Measurements from ENCODE around the gene DPP4. TPM values are rescaled to one million over a fixed set of nuclear protein-coding genes. Genes with fewer than 3 reads are reported as not detected.

Gene DPP4
- total and polyA plus RNA-seq, 2 of the 13 experiments (the other 11 are each of a cell fraction or from before 2014, with no cell fraction given), result 39.4 to 109 TPM

DNA sequence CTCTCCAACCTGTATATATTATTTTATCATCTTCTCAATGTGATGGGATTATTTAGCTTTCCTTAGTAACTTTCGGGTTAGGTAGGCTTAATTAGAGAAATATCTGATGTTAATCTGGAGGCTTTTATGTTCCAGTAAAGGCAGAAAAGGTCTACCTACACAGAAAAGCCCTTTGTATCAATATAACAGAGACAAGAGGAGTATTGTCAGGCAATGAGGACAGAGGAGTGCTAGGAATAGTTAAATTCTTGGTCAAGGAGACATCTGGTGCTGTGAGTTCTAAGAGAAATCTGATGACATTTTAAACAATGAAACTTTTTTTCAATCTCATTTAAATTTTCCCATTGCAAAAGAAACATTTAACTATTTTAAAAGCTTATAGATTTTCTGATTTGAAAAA, 36.1 kb downstream of the DPP4 start:
- CTCF ChIA-PET (ENCODE audit: low intra/inter-chr PET ratio, low total read pairs), result no interaction called here

GRCh38 chr2:162037028-162037795, 36.8 kb downstream of the DPP4 start:
- CTCF ChIA-PET (ENCODE audit: low intra/inter-chr PET ratio, low total read pairs), result no interaction called here
- no peak overlapping the region for H3K4me3 ChIP-seq (replicated peaks in 1 of 3; ENCODE audit: insufficient read depth in 1 of 3, low read depth in 2 of 3, low read length in 3 of 3)
- no peak for FAIRE-seq
- H3K4me1 ChIP-seq (ENCODE audit: insufficient read depth, low read length), result no peaks in the 10 kb centered on the region
- no peaks in the 10 kb centered on the region for H3K9me3 ChIP-seq (ENCODE audit: low read length)
- intact Hi-C loops (cut with micrococcal nuclease; ENCODE audit: unreplicated experiment) (no loop called here), in situ Hi-C loops (cut with HindIII; ENCODE audit: extremely low pct_ligation_motif_present, low pct_unique_long_range_greater_than_20kb) (no loop called here)
- no peak overlapping the region for H3K27ac ChIP-seq (ENCODE audit: extremely low read length, insufficient read depth, low read length)
- H3K9ac ChIP-seq (ENCODE audit: insufficient read depth, low read depth, low read length), result no peak overlapping the region
- no peaks in the 10 kb centered on the region for H4K20me1 ChIP-seq (ENCODE audit: insufficient read depth, low read length)
- WGBS (ENCODE audit: low lambda C conversion rate), result 93% methylated on average over 3 of the region's 3 CpGs
- H3K4me2 ChIP-seq (ENCODE audit: low read depth, low read length), result no peak overlapping the region
- no peak for ATAC-seq
- DNase-seq (ENCODE audit: low spot score), result no peak
- POLR2A ChIA-PET, result no interaction called here
- TF ChIP-seq ELF3 (CRISPR knock-in tag; IDR thresholded peaks at IDR 0.05), result no peak
- TF ChIP-seq RBFOX2 (IDR thresholded peaks at IDR 0.05; ENCODE audit: low read depth, low read length), result no peak
- no peak for TF ChIP-seq MATR3 (CRISPR knock-in tag; IDR thresholded peaks at IDR 0.05)
- TF ChIP-seq E2F2 (CRISPR knock-in tag; IDR thresholded peaks at IDR 0.05; ENCODE audit: borderline replicate concordance), result no peak
- TF ChIP-seq ZNF441 (CRISPR knock-in tag; IDR thresholded peaks at IDR 0.05; ENCODE audit: borderline replicate concordance), result no peak
- peaks cover 9 to 37% of the 10 kb centered on the region in 2 experiments for H3K36me3 ChIP-seq (replicated peaks in 1 of 2; ENCODE audit: control insufficient read depth in 1 of 2, insufficient read depth in 2 of 2, low read length in 2 of 2)
- H3K79me2 ChIP-seq (ENCODE audit: insufficient read depth, low read length), result no peaks in the 10 kb centered on the region
- BruUV-seq (replicated peaks), result no TSS peak
- H2AFZ ChIP-seq (ENCODE audit: low read length), result no peak overlapping the region
- H3K27me3 ChIP-seq (ENCODE audit: control insufficient read depth in 1 of 2, insufficient read depth in 2 of 2, low read length in 2 of 2), result no peaks in the 10 kb centered on the region

More for the DNA sequence above, 36.1 kb downstream of the DPP4 start:
- FAIRE-seq (no peak), DNase-seq (ENCODE audit: low spot score) (no peak), ATAC-seq (no peak)
- BruUV-seq (replicated peaks), result no TSS peak
- TF ChIP-seq TGIF2 (CRISPR knock-in tag; IDR thresholded peaks at IDR 0.05), result no peak
- TF ChIP-seq NRL (CRISPR knock-in tag; IDR thresholded peaks at IDR 0.05; ENCODE audit: borderline replicate concordance), result no peak
- TF ChIP-seq ZSCAN12 (CRISPR knock-in tag; IDR thresholded peaks at IDR 0.05), result no peak
- TF ChIP-seq FOXO4 (CRISPR knock-in tag; conservative IDR thresholded peaks at IDR 0.05), result no peak
- Histone ChIP-seq H3K4me1 (ENCODE audit: insufficient read depth, low read length) (no peaks in the 10 kb centered on the region), H3K36me3 (replicated peaks in 1 of 2; ENCODE audit: control insufficient read depth in 1 of 2, insufficient read depth in 2 of 2, low read length in 2 of 2) (peaks cover 6 to 42% of the 10 kb centered on the region in 2 experiments), H3K9me3 (ENCODE audit: low read length) (no peaks in the 10 kb centered on the region), H3K4me2 (ENCODE audit: low read depth, low read length) (no peak overlapping the region), H3K27me3 (ENCODE audit: control insufficient read depth in 1 of 2, insufficient read depth in 2 of 2, low read length in 2 of 2) (no peaks in the 10 kb centered on the region), H4K20me1 (ENCODE audit: insufficient read depth, low read length) (no peaks in the 10 kb centered on the region), H3K79me2 (ENCODE audit: insufficient read depth, low read length) (no peaks in the 10 kb centered on the region), H3K9ac (ENCODE audit: insufficient read depth, low read depth, low read length) (no peak overlapping the region), H3K27ac (ENCODE audit: extremely low read length, insufficient read depth, low read length) (no peak overlapping the region), H2AFZ (ENCODE audit: low read length) (no peak overlapping the region), H3K4me3 (replicated peaks in 1 of 3; ENCODE audit: insufficient read depth in 1 of 3, low read depth in 2 of 3, low read length in 3 of 3) (no peak overlapping the region)
- 85% methylated on average over 1 of the region's 1 CpG for WGBS (ENCODE audit: low lambda C conversion rate)
- intact Hi-C loops (cut with micrococcal nuclease; ENCODE audit: unreplicated experiment), result no loop called here
- POLR2A ChIA-PET, result no interaction called here
- in situ Hi-C loops (cut with HindIII; ENCODE audit: extremely low pct_ligation_motif_present, low pct_unique_long_range_greater_than_20kb), result no loop called here
